Gastroesophageal sphincter (tissue), 4 donors: Measurements from ENCODE around the gene PBX3. TPM values are rescaled to one million over a fixed set of nuclear protein-coding genes. Genes with fewer than 3 reads are reported as not detected.

Experiments
- ATAC-seq: fragments of 150-250 bp; one replicate; pipeline ENCODE4 v1.9.1; 2016; ENCODE audit warnings: mild to moderate bottlenecking, moderate library complexity
- H3K27ac ChIP-seq, 4 donors: fragments of 200-600 bp; sonication (generic) in 3 of 4; 1 replicate in 3 of 4; 2 replicates in 1 of 4; pipeline ENCODE4 v1.5.1; 2016 to 2019
- H3K27me3 ChIP-seq: fragments of 200-600 bp; sonication (generic); one replicate; pipeline ENCODE4 v1.5.1; 2019
- H3K36me3 ChIP-seq, 2 donors: fragments of 200-600 bp; sonication (generic); one replicate each; pipeline ENCODE4 v1.5.1; 2019; ENCODE audit warnings: control low read depth in 1 of 2
- H3K4me1 ChIP-seq, 3 donors: fragments of 200-600 bp; sonication (generic); 1 replicate in 2 of 3; 2 replicates in 1 of 3; pipeline ENCODE4 v1.5.1; 2016 to 2019; ENCODE audit warnings: control low read depth in 2 of 3
- H3K4me3 ChIP-seq, 2 donors: fragments of 200-600 bp; sonication (generic); one replicate each; pipeline ENCODE4 v1.5.1; 2019; ENCODE audit warnings: mild to moderate bottlenecking in 1 of 2, moderate library complexity in 1 of 2
- H3K9me3 ChIP-seq, 3 donors: fragments of 200-600 bp; sonication (generic); one replicate each; pipeline ENCODE4 v1.5.1; 2017 to 2019; ENCODE audit warnings: control low read depth in 2 of 3
- CTCF ChIP-seq, 4 experiments: fragments of 200-600 bp in 2 of 4; fragments of 450-650 bp in 2 of 4; sonication (generic) in 1 of 4; IDR thresholded peaks; one replicate each; pipeline ENCODE4 v1.5.1; 2017 to 2019; ENCODE audit warnings: antibody characterized with exemption in 4 of 4, mild to moderate bottlenecking in 2 of 4, moderate library complexity in 2 of 4
- EP300 ChIP-seq: sonication (generic); formaldehyde crosslinking; IDR thresholded peaks from one replicate; pipeline ENCODE4 v1.6.1; 2017; ENCODE audit warnings: antibody characterized with exemption, mild to moderate bottlenecking
- POLR2A ChIP-seq, 2 donors: fragments of 450-650 bp; IDR thresholded peaks; one replicate each; pipeline ENCODE4 v1.6.1; 2017; ENCODE audit warnings: antibody characterized with exemption in 2 of 2, mild to moderate bottlenecking in 2 of 2, moderate library complexity in 1 of 2
- POLR2AphosphoS5 ChIP-seq: sonication (generic); formaldehyde crosslinking; IDR thresholded peaks from one replicate; pipeline ENCODE4 v1.6.1; 2017; ENCODE audit warnings: antibody characterized with exemption
- WGBS, 2 donors: methylation state at CpG; one replicate each; pipeline ENCODE4 v1.1.5; 2018; ENCODE audit warnings: low coverage in 1 of 2; 5-methylcytosine and 5-hydroxymethylcytosine counted together
- total RNA-seq, 4 donors: library from RNA; depleted of rRNA; stranded (reverse); fragments of >200 nt; gene quantifications; one replicate each; pipeline ENCODE4 v1.1.0, GENCODE V29; 2016

Gene PBX3
- total RNA-seq, 4 donors from 2014 or later: 59.9 to 81.4 (median 71.8) TPM

GRCh38 chr9:125705893-125706292 lies 41.3 kb upstream of the PBX3 start:
- TF ChIP-seq POLR2A (IDR thresholded peaks at IDR 0.05) (no peak), CTCF (IDR thresholded peaks at IDR 0.05) (no peak), POLR2AphosphoS5 (no peak), EP300 (no peak)
- 78 to 86% methylated on average over 4 of the region's 4 CpGs for WGBS, 2 donors
- H3K27ac ChIP-seq: no peak overlapping the region
- peaks cover 0 to 40% (median 16%) of the 10 kb centered on the region in 3 donors for H3K4me1 ChIP-seq
- no peaks in the 10 kb centered on the region for H3K27me3 ChIP-seq
- H3K36me3 ChIP-seq: no peaks in the 10 kb centered on the region
- peak overlapping the region; percentile 75 to 87 for H3K4me3 ChIP-seq
- ATAC-seq: no peak
- H3K9me3 ChIP-seq: no peaks in the 10 kb centered on the region

GRCh38 chr9:125706651-125707471 lies 40.3 kb upstream of the PBX3 start, which contains the start of gene MAPKAP1:
TSS of gene MAPKAP1 (minus strand) at chr9:125707208. CDS start at chr9:125672574, 34,634 bp downstream.
- H3K36me3 ChIP-seq: no peaks in the 10 kb centered on the region
- no peaks in the 10 kb centered on the region for H3K9me3 ChIP-seq

GRCh38 chr9:125707472-125707804 lies 39.7 kb upstream of the PBX3 start:
- 0 to 100% methylated on average over 1 to 2 of the region's 4 CpGs for WGBS, 2 donors
- ATAC-seq: no peak
- peak overlapping the region; percentile 41 to 88 (median 84) for H3K27ac ChIP-seq

More at GRCh38 chr9:125706651-125707471, 40.3 kb upstream of the PBX3 start, which contains the start of gene MAPKAP1:
- peak within 1 kb of the TSS; percentile 41 to 88 (median 84) for H3K27ac ChIP-seq
- H3K27me3 ChIP-seq: no peaks in the 10 kb centered on the region
- H3K4me3 ChIP-seq: peak within 1 kb of the TSS; percentile 75 to 87
- TF ChIP-seq POLR2A (IDR thresholded peaks at IDR 0.05): peak; percentile 67 to 72
- peak in 1 of 4 experiments; percentile 31 for TF ChIP-seq CTCF (IDR thresholded peaks at IDR 0.05)
- TF ChIP-seq EP300: no peak
- TF ChIP-seq POLR2AphosphoS5: peak; percentile 83
- peak; percentile 99 for ATAC-seq
- peaks cover 0 to 40% (median 16%) of the 10 kb centered on the region in 3 donors for H3K4me1 ChIP-seq
- no CpG with 5 or more reads among the region's 63 CpGs for WGBS, 2 donors

GRCh38 chr9:125726456-125727132 lies 20.6 kb upstream of the PBX3 start:
- 80 to 83% methylated on average over 12 to 13 of the region's 13 CpGs for WGBS, 2 donors

More at GRCh38 chr9:125707472-125707804, 39.7 kb upstream of the PBX3 start:
- TF ChIP-seq POLR2AphosphoS5 (no peak), EP300 (no peak)
- Histone ChIP-seq H3K9me3 (no peaks in the 10 kb centered on the region), H3K27me3 (no peaks in the 10 kb centered on the region), H3K36me3 (no peaks in the 10 kb centered on the region), H3K4me1 (peaks cover 0 to 40% (median 16%) of the 10 kb centered on the region in 3 donors), H3K4me3 (peak overlapping the region; percentile 75 to 87)

More at GRCh38 chr9:125726456-125727132, 20.6 kb upstream of the PBX3 start:
- Histone ChIP-seq H3K27me3 (no peaks in the 10 kb centered on the region), H3K27ac (no peak overlapping the region), H3K4me3 (no peak overlapping the region), H3K9me3 (no peaks in the 10 kb centered on the region), H3K36me3 (no peaks in the 10 kb centered on the region), H3K4me1 (no peaks in the 10 kb centered on the region)
- ATAC-seq: no peak
- no peak for TF ChIP-seq CTCF (IDR thresholded peaks at IDR 0.05)
- TF ChIP-seq POLR2AphosphoS5: no peak
- TF ChIP-seq POLR2A (IDR thresholded peaks at IDR 0.05): no peak
- no peak for TF ChIP-seq EP300
